GM18502 (cell line): ENCODE results near the gene COX20.
A peak's percentile ranks its signal among the peaks of the same experiment; 100 is the strongest.
"Not testable (repeated sequence)": the region's sequence is repeated elsewhere in the genome, so short reads cannot be mapped to it uniquely, and the experiment has no call there.

Source experiments
- ATAC-seq: cut with Tn5 transposase; IDR thresholded peaks from one replicate; pipeline ENCODE4 v1.9.1; 2021; ENCODE audit warnings: mild to moderate bottlenecking; ENCODE audit not compliant: unreplicated experiment, poor library complexity

Gene COX20

GRCh38 chr1:244820131-244820530 lies 15.3 kb upstream of the COX20 start:
- ATAC-seq, result no peak

GRCh38 chr1:244821134-244821533 lies 14.3 kb upstream of the COX20 start:
- no peak for ATAC-seq

- no peak for ATAC-seq
These were observed 12.6 kb upstream of the COX20 start for GRCh38 chr1:244822878-244823277.

GRCh38 chr1:244826712-244827111 lies 8.7 kb upstream of the COX20 start:
- ATAC-seq, result no peak

- no peak for ATAC-seq
These were observed 4.8 kb upstream of the COX20 start for GRCh38 chr1:244830639-244831038.

GRCh38 chr1:244833260-244833659 lies 2.2 kb upstream of the COX20 start:
- ATAC-seq, result not testable (repeated sequence)

- ATAC-seq, result peak; percentile 8
These were observed 1.5 kb upstream of the COX20 start for GRCh38 chr1:244833734-244834542.

GRCh38 chr1:244834543-244835275 lies 749 bp upstream of the COX20 start:
- ATAC-seq, result peak; percentile 64

- ATAC-seq, result no peak
These were observed 670 bp downstream of the COX20 start for GRCh38 chr1:244836135-244836521.

- ATAC-seq, result no peak
These were observed 1.1 kb downstream of the COX20 start for GRCh38 chr1:244836584-244836983.

GRCh38 chr1:244837597-244838258 lies 2.3 kb downstream of the COX20 start:
- ATAC-seq, result no peak

GRCh38 chr1:244839656-244840055 lies 4.2 kb downstream of the COX20 start:
- no peak for ATAC-seq

GRCh38 chr1:244840219-244840794 lies 4.8 kb downstream of the COX20 start:
- ATAC-seq, result no peak

GRCh38 chr1:244841273-244841927 lies 5.9 kb downstream of the COX20 start:
- ATAC-seq, result no peak

- no peak for ATAC-seq
These were observed 7.9 kb downstream of the COX20 start for GRCh38 chr1:244843148-244843978.

GRCh38 chr1:244844155-244845121 lies 9.0 kb downstream of the COX20 start:
- ATAC-seq, result no peak

GRCh38 chr1:244846653-244847052 lies 11.2 kb downstream of the COX20 start:
- no peak for ATAC-seq

- ATAC-seq, result no peak
These were observed 13.9 kb downstream of the COX20 start for GRCh38 chr1:244849189-244849866.
